HG02798 (cell line): ENCODE data around the gene HPGDS.
"Not testable (repeated sequence)": the region's sequence is repeated elsewhere in the genome, so short reads cannot be mapped to it uniquely, and the experiment has no call there.

Experiments used
- ATAC-seq: cut with Tn5 transposase; IDR thresholded peaks from one replicate; pipeline ENCODE4 v1.9.1; 2021; ENCODE audit warnings: mild to moderate bottlenecking; ENCODE audit not compliant: unreplicated experiment, poor library complexity

HPGDS gene

GRCh38 chr4:94342694-94343093, at the start of gene HPGDS:
Gene HPGDS (minus strand): TSS chr4:94342836. CDS start chr4:94334629, 8,207 bp downstream.
- no peak for ATAC-seq

GRCh38 chr4:94390804-94391410, 48.3 kb upstream of the HPGDS start:
- peak; percentile 39 for ATAC-seq

GRCh38 chr4:94389595-94390267, 47.1 kb upstream of the HPGDS start:
- ATAC-seq = no peak

DNA sequence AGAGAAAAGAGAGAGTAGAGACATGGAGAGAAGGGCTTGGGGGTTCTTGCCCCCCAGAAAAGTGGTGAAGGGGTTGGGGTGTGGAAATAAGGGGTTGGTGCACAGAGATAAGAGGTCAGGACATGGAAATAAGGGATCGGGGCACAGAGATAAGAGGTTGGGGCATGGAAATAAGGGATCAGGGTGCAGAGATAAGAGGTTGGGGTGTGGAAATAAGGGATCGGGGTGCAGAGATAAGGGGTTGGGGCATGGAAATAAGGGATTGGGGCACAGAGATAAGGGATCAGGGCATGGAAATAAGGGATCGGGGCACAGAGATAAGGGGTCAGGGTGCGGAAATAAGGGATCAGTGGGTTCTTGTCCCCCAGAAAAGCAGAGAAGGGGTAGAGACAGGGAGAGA, 45.3 kb upstream of the HPGDS start:
- ATAC-seq = not testable (repeated sequence)

DNA sequence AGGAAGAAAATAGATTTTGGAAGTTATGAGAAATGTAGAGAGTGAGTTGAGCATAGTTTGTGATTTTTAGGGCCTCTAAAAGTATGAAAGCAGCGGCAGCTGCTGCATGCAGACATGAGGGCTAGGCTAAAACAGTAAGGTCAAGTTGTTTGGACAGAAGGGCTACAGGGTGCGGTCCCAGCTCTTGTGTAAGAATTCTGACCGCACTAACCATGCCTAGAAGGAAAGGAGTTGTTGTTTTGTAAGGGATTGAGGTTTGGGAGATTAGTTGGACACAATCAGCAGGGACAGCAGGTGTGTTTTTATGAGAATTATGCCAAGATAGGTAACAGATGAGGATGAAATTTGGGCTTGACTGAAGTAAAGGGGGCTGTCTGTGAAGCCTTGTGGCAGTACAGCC, 42.8 kb upstream of the HPGDS start:
- not testable (repeated sequence) for ATAC-seq

DNA sequence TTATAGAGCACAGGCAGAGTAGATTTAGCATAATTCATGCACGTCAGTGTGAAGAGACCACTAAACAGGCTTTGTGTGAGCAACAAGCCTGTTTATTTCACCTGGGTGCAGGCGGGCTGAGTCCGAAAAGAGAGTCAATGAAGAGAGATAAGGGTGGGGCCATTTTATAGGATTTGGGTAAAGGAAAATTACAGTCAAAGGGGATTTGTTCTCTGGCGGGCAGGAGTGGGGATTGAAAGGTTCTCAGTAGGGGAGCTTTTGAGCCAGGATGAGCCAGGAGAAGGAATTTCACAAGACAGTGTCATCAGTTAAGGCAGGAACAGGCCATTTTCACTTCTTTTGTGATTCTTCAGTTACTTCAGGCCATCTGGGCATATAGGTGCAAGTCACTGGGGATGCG, 40.3 kb upstream of the HPGDS start:
- ATAC-seq = not testable (repeated sequence)

- no peak for ATAC-seq
Measured at GRCh38 chr4:94378047-94378446, 35.4 kb upstream of the HPGDS start.

DNA sequence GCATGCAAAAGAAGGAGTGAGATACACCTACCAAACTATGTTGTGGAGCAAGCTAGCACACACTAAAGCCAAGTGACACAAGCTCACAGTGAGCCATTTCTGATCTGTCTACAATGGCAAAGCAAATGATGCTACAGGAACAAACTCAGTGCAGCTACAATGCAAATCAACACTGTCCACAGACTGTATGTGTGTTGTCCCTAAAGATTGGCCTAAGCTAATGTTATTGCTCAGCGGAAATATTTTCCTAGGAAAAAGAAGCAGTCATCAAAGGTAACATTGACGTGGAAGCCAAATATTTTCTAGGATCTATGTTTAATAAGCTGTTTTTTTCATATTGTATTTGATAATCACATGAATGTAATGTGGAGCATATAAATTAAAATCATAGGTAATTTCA, 34.7 kb upstream of the HPGDS start:
- no peak for ATAC-seq

DNA sequence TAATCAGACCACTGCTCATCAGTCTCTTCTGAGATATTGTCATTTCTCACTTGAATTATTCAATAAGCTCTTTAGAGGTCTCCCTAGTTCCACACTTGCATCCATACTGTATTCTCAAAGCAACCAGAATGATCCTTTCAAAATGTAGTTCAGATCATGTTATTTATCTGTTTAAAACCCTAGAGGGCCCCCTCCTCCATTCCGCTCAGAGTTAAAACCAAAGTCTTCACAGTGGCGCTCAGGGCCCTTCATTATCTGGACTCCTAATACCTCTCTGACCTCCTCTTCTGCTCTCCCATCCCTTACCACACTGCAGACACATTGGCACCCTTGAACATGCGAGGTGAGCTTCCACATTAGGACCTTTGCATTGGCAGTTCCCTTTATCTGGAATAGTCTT, 32.7 kb upstream of the HPGDS start:
- no peak for ATAC-seq

- no peak for ATAC-seq
Measured at GRCh38 chr4:94373752-94374151, 31.1 kb upstream of the HPGDS start.

DNA sequence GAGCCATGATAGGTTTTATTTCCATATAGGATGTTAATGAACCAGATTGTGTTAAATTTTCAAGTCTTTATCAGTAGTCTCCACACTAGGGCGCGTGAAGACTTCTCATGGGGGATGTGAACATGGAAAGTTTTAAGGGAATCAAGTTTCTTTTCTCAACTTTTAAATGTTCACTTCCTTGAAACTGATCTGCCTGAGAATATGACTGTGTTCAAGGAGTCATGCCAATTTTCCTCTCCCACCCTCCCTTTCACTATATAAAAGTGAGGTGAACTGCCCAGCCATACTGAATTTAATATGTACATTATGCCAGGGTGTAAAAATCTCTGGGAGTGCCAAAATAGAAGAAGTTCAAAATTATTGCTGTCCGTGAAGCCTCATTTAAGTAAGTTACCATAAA, 30.4 kb upstream of the HPGDS start:
- no peak for ATAC-seq

- ATAC-seq = no peak
Measured at GRCh38 chr4:94372228-94372978, 29.8 kb upstream of the HPGDS start.

- ATAC-seq = no peak
Measured at GRCh38 chr4:94371290-94371689, 28.7 kb upstream of the HPGDS start.

DNA sequence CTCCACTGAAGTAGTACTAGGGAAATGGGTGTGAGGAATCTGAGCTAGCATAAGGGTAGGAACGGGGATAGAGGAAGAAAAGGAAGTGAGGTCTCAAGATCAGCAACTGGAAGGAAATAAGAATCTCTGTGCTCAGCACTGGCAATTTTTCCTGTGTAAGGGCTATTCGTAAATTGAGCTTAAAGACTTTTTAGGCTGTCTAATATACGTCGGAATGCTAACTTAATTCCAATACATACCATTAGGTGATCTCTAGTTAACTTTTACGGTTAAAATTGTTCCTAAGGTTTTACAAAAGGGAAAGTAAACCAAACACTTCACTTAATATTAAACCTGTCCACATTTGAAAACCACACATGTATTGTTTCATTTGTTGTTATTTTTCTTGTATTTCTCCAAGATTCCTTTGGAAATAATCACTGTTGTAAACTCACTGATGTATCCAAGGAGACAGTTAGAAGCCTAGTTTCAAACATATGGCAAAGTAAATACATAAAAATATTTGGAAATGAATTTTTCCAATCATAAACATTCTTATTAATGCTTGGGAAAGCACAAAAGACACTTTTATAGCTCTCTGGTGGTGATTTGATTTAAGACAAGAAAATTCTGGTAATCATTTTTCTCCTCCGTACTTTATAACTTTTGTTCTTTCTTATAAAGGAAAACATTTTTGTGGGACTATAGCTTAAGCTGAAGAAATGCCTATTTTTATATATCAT, 28.1 kb upstream of the HPGDS start:
- ATAC-seq = no peak

DNA sequence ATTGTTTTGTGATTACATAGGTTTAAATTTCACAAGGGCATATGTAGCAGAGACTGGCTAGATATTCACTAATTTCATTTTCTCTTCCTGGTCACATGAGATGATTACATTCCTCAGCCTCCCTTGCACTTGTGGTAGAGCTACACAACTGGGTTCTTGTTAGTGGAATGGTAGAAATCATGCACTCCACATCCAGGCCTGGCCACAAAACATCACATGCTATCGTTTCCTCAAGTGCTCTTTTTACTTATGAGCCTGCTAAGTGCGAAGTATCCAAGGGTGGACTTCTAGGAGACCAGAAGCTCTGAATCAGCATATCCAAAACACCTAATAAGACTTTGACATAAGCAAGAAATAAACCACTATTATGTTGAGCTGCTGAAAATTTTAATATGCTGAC, 26.4 kb upstream of the HPGDS start:
- ATAC-seq = no peak

- ATAC-seq = no peak
Measured at GRCh38 chr4:94368459-94368858, 25.8 kb upstream of the HPGDS start.

GRCh38 chr4:94365304-94365703, 22.7 kb upstream of the HPGDS start:
- no peak for ATAC-seq

- no peak for ATAC-seq
Measured at GRCh38 chr4:94364527-94364926, 21.9 kb upstream of the HPGDS start.

- ATAC-seq = no peak
Measured at GRCh38 chr4:94363136-94363655, 20.6 kb upstream of the HPGDS start.

GRCh38 chr4:94359838-94360237, 17.2 kb upstream of the HPGDS start:
- ATAC-seq = no peak

DNA sequence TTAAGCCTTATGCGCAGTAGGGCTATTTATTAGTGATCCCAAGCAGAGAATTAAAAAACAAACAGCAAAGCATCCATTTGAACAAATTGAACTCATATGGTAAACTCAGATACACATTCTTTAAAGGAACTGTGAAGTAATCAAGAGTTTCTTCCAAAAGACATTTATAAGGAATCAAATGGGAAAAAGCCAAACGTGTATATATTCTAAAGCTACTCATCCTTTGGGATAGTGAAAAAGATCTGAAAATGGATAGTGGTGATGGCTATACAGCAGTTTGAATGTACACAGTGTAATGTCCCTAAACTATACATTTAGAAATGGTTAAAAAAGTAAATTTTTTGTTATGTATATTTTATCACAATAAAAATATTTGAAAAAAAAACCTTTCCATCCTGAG, 16.6 kb upstream of the HPGDS start:
- no peak for ATAC-seq
